HG02970 (cell line): ENCODE results near the gene FCAMR.

ENCODE experiments used
- ATAC-seq: cut with Tn5 transposase; IDR thresholded peaks from one replicate; pipeline ENCODE4 v1.9.1; 2021; ENCODE audit warnings: mild to moderate bottlenecking, moderate library complexity, moderate number of reproducible peaks; ENCODE audit not compliant: unreplicated experiment, low FRiP score

Gene FCAMR

GRCh38 chr1:206970446-206970845 is at the start of gene FCAMR:
FCAMR (minus strand) TSS chr1:206970460; CDS start chr1:206970125, 335 bp downstream.
- ATAC-seq = no peak

- ATAC-seq = no peak
Measured at GRCh38 chr1:207019661-207020060, 49.4 kb upstream of the FCAMR start.

- ATAC-seq = no peak
Measured at GRCh38 chr1:207019161-207019560, 48.9 kb upstream of the FCAMR start.

- ATAC-seq = no peak
Measured at GRCh38 chr1:207018707-207019106, 48.4 kb upstream of the FCAMR start.

- no peak for ATAC-seq
Measured at GRCh38 chr1:207017615-207018559, 47.6 kb upstream of the FCAMR start.

- ATAC-seq = no peak
Measured at GRCh38 chr1:207015791-207016190, 45.5 kb upstream of the FCAMR start.

GRCh38 chr1:207014728-207015127 is 44.5 kb upstream of the FCAMR start:
- ATAC-seq = no peak

GRCh38 chr1:207013321-207014085 is 43.2 kb upstream of the FCAMR start:
- ATAC-seq = no peak

- no peak for ATAC-seq
Measured at GRCh38 chr1:207010726-207011125, 40.5 kb upstream of the FCAMR start.

- ATAC-seq = no peak
Measured at GRCh38 chr1:207009945-207010344, 39.7 kb upstream of the FCAMR start.

GRCh38 chr1:207009182-207009850 is 39.1 kb upstream of the FCAMR start:
- ATAC-seq = no peak

- no peak for ATAC-seq
Measured at GRCh38 chr1:207007352-207008033, 37.2 kb upstream of the FCAMR start.

- no peak for ATAC-seq
Measured at GRCh38 chr1:207006914-207007313, 36.7 kb upstream of the FCAMR start.

GRCh38 chr1:207006083-207006482 is 35.8 kb upstream of the FCAMR start:
- ATAC-seq = no peak

- no peak for ATAC-seq
Measured at GRCh38 chr1:207004931-207005830, 34.9 kb upstream of the FCAMR start.

- ATAC-seq = no peak
Measured at GRCh38 chr1:207003210-207003609, 33.0 kb upstream of the FCAMR start.

- no peak for ATAC-seq
Measured at GRCh38 chr1:207002724-207003146, 32.5 kb upstream of the FCAMR start.

- ATAC-seq = no peak
Measured at GRCh38 chr1:207001492-207002245, 31.4 kb upstream of the FCAMR start.
